A549 (cell line): ENCODE data around the gene WHRN.
A peak's percentile ranks its signal among the peaks of the same experiment; 100 is the strongest.

ENCODE experiments used
- CEBPB ChIP-seq, 2 experiments: fragments of >200 bp in 1 of 2; sonication (Bioruptor Twin) in 1 of 2; formaldehyde crosslinking in 1 of 2; IDR thresholded peaks; 2 replicates each; pipeline ENCODE4 v1.6.1; 2012 to 2016
- EP300 ChIP-seq, 2 experiments: fragments of >200 bp; sonication (Bioruptor Twin); formaldehyde crosslinking; IDR thresholded peaks; 2 replicates in 1 of 2; 3 replicates in 1 of 2; pipeline ENCODE4 v1.6.1; 2016 to 2017
- HDAC2 ChIP-seq: fragments of 200-600 bp; sonication (generic); IDR thresholded peaks from 2 replicates; pipeline ENCODE4 v1.6.1; 2016
- JUNB ChIP-seq: fragments of >200 bp; sonication (Bioruptor Twin); formaldehyde crosslinking; IDR thresholded peaks from 2 replicates; pipeline ENCODE4 v1.6.1; 2016
- POLR2A ChIP-seq: IDR thresholded peaks from 2 replicates; pipeline ENCODE4 v1.6.1; 2012; ENCODE audit warnings: mild to moderate bottlenecking, low read length
- RNF2 ChIP-seq: fragments of 200-600 bp; sonication (generic); IDR thresholded peaks from 2 replicates; pipeline ENCODE4 v1.6.1; 2016; ENCODE audit warnings: low read depth, mild to moderate bottlenecking, antibody characterized with exemption, moderate library complexity, borderline replicate concordance
- TF ChIP-seq, protein P1 (sequence below): IDR thresholded peaks from 2 replicates; pipeline ENCODE4 v1.6.1; 2012
- TF ChIP-seq, protein P2 (sequence below): fragments of >200 bp; sonication (Bioruptor Twin); formaldehyde crosslinking; IDR thresholded peaks from 3 replicates; pipeline ENCODE4 v1.5.1; 2016

DNA sequence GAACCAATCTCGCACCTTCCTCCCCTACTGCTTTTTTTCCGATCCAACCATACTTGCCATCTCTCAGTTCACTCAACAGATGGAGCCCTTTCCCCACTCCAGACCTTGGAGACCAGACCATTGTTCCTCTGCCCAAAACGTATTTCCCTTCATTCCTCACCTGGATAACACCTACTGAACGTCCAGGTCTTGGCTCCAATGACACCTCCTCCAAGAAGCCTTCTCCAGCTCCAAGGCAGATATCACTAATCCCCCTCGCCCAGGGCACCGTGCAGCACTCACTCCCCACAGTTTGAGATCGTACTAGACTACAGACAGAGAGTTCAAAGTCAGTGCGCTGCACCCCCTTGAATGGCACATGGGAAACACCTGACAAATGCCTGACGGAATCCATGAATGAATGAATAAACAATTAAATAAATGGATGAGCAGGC, 70.4 kb downstream of the WHRN start:
- no peak for TF ChIP-seq JUNB
- TF ChIP-seq, protein P1, sequence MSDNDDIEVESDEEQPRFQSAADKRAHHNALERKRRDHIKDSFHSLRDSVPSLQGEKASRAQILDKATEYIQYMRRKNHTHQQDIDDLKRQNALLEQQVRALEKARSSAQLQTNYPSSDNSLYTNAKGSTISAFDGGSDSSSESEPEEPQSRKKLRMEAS = no peak
- no peak for TF ChIP-seq CEBPB (IDR thresholded peaks at IDR 0.05)
- no peak for TF ChIP-seq RNF2
- no peak for TF ChIP-seq EP300 (IDR thresholded peaks at IDR 0.05)
- no peak for TF ChIP-seq POLR2A
- TF ChIP-seq, protein P2, sequence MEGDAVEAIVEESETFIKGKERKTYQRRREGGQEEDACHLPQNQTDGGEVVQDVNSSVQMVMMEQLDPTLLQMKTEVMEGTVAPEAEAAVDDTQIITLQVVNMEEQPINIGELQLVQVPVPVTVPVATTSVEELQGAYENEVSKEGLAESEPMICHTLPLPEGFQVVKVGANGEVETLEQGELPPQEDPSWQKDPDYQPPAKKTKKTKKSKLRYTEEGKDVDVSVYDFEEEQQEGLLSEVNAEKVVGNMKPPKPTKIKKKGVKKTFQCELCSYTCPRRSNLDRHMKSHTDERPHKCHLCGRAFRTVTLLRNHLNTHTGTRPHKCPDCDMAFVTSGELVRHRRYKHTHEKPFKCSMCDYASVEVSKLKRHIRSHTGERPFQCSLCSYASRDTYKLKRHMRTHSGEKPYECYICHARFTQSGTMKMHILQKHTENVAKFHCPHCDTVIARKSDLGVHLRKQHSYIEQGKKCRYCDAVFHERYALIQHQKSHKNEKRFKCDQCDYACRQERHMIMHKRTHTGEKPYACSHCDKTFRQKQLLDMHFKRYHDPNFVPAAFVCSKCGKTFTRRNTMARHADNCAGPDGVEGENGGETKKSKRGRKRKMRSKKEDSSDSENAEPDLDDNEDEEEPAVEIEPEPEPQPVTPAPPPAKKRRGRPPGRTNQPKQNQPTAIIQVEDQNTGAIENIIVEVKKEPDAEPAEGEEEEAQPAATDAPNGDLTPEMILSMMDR = peak; percentile 66
- TF ChIP-seq HDAC2 = no peak
